ENCODE data around the gene APBA3. TPM values are rescaled to one million over a fixed set of nuclear protein-coding genes. Genes with fewer than 3 reads are reported as not detected.

The APBA3 gene
- total RNA-seq, 1 experiment from 2014 or later, result 19.6 TPM

- CTCF ChIA-PET, result no interaction called here
Measured at GRCh38 chr19:3723883-3724282, 37.6 kb downstream of the APBA3 start.

GRCh38 chr19:3723110-3723488 lies 38.4 kb downstream of the APBA3 start:
- no peak overlapping the region for H3K27ac Mint-ChIP-seq (ENCODE audit: unreplicated experiment)
- peak overlapping the region; percentile 74 for H3K4me3 Mint-ChIP-seq (ENCODE audit: low read depth, unreplicated experiment)
- no TSS peak for BruUV-seq (replicated peaks)

More at GRCh38 chr19:3723883-3724282, 37.6 kb downstream of the APBA3 start:
- no peaks in the 10 kb centered on the region for H3K9me3 Mint-ChIP-seq (ENCODE audit: low read depth, unreplicated experiment)
- peaks cover 30% of the 10 kb centered on the region for H3K36me3 Mint-ChIP-seq (ENCODE audit: insufficient read depth, unreplicated experiment)
- no peak for DNase-seq
- peaks cover 9% of the 10 kb centered on the region for H3K4me1 Mint-ChIP-seq (ENCODE audit: low read depth, unreplicated experiment)
- H3K27ac Mint-ChIP-seq (ENCODE audit: unreplicated experiment), result no peak overlapping the region
- no peak overlapping the region for H3K4me3 Mint-ChIP-seq (ENCODE audit: low read depth, unreplicated experiment)
- TF ChIP-seq CTCF (IDR thresholded peaks at IDR 0.05; ENCODE audit: unreplicated experiment), result no peak
- no peaks in the 10 kb centered on the region for H3K27me3 Mint-ChIP-seq (ENCODE audit: unreplicated experiment)
- no TSS peak for BruUV-seq (replicated peaks)
- intact Hi-C loops (cut with micrococcal nuclease; ENCODE audit: unreplicated experiment), result no loop called here

GRCh38 chr19:3722443-3723109 lies 38.9 kb downstream of the APBA3 start:
- CTCF ChIA-PET, result interaction anchor here (0.6 to 1.1 kb wide), 3 partner anchors 12 to 71 kb away, joined by 3 to 9 read pairs (median 4); no protein-coding TSS in a partner anchor
- DNase-seq, result peak; percentile 61
- no TSS peak for BruUV-seq (replicated peaks)
- Mint-ChIP-seq H3K9me3 (ENCODE audit: low read depth, unreplicated experiment) (no peaks in the 10 kb centered on the region), H3K4me1 (ENCODE audit: low read depth, unreplicated experiment) (peaks cover 9% of the 10 kb centered on the region), H3K36me3 (ENCODE audit: insufficient read depth, unreplicated experiment) (peaks cover 34% of the 10 kb centered on the region), H3K27ac (ENCODE audit: unreplicated experiment) (peak overlapping the region; percentile 56), H3K27me3 (ENCODE audit: unreplicated experiment) (no peaks in the 10 kb centered on the region), H3K4me3 (ENCODE audit: low read depth, unreplicated experiment) (peak overlapping the region; percentile 74)
- no peak for TF ChIP-seq CTCF (IDR thresholded peaks at IDR 0.05; ENCODE audit: unreplicated experiment)
- intact Hi-C loops (cut with micrococcal nuclease; ENCODE audit: unreplicated experiment), result no loop called here

More at GRCh38 chr19:3723110-3723488, 38.4 kb downstream of the APBA3 start:
- H3K9me3 Mint-ChIP-seq (ENCODE audit: low read depth, unreplicated experiment), result no peaks in the 10 kb centered on the region
- no peaks in the 10 kb centered on the region for H3K27me3 Mint-ChIP-seq (ENCODE audit: unreplicated experiment)
- CTCF ChIA-PET, result no interaction called here
- peaks cover 9% of the 10 kb centered on the region for H3K4me1 Mint-ChIP-seq (ENCODE audit: low read depth, unreplicated experiment)
- peaks cover 30% of the 10 kb centered on the region for H3K36me3 Mint-ChIP-seq (ENCODE audit: insufficient read depth, unreplicated experiment)
- no peak for DNase-seq
- intact Hi-C loops (cut with micrococcal nuclease; ENCODE audit: unreplicated experiment), result no loop called here
- no peak for TF ChIP-seq CTCF (IDR thresholded peaks at IDR 0.05; ENCODE audit: unreplicated experiment)

GRCh38 chr19:3721887-3722442 lies 39.5 kb downstream of the APBA3 start:
- CTCF ChIA-PET, result interaction anchor here (0.6 to 1.1 kb wide), 3 partner anchors 12 to 72 kb away, joined by 3 to 9 read pairs (median 4); no protein-coding TSS in a partner anchor
- no TSS peak for BruUV-seq (replicated peaks)
- Mint-ChIP-seq H3K4me1 (ENCODE audit: low read depth, unreplicated experiment) (peaks cover 9% of the 10 kb centered on the region), H3K27ac (ENCODE audit: unreplicated experiment) (peak overlapping the region; percentile 56), H3K27me3 (ENCODE audit: unreplicated experiment) (no peaks in the 10 kb centered on the region), H3K4me3 (ENCODE audit: low read depth, unreplicated experiment) (peak overlapping the region; percentile 74), H3K36me3 (ENCODE audit: insufficient read depth, unreplicated experiment) (peaks cover 35% of the 10 kb centered on the region), H3K9me3 (ENCODE audit: low read depth, unreplicated experiment) (no peaks in the 10 kb centered on the region)
- no peak for TF ChIP-seq CTCF (IDR thresholded peaks at IDR 0.05; ENCODE audit: unreplicated experiment)
- DNase-seq, result no peak
- intact Hi-C loops (cut with micrococcal nuclease; ENCODE audit: unreplicated experiment), result no loop called here
